NCI-H2029 (cell line): Measurements from ENCODE around the gene NOL4L.

Experiments
- DNase-seq: peaks from one replicate; lab custom pipeline; 2025; lab: John Stamatoyannopoulos, UW

Gene NOL4L

GRCh38 chr20:32444474-32445220, 140.5 kb downstream of the NOL4L start:
- no peak for DNase-seq

GRCh38 chr20:32443386-32443974, 141.7 kb downstream of the NOL4L start:
- DNase-seq, result no peak

GRCh38 chr20:32442630-32443373, 142.3 kb downstream of the NOL4L start:
- DNase-seq, result no peak

- DNase-seq, result no peak
Measured at GRCh38 chr20:32441638-32442037, 143.5 kb downstream of the NOL4L start.

GRCh38 chr20:32440758-32441078, 144.4 kb downstream of the NOL4L start:
- DNase-seq, result no peak

GRCh38 chr20:32440069-32440757, 144.9 kb downstream of the NOL4L start:
- DNase-seq, result no peak

- no peak for DNase-seq
Measured at GRCh38 chr20:32439132-32439829, 145.9 kb downstream of the NOL4L start.

GRCh38 chr20:32438331-32438858, 146.7 kb downstream of the NOL4L start:
- no peak for DNase-seq

GRCh38 chr20:32437391-32438074, 147.6 kb downstream of the NOL4L start:
- no peak for DNase-seq

GRCh38 chr20:32436968-32437367, 148.2 kb downstream of the NOL4L start:
- no peak for DNase-seq

GRCh38 chr20:32436142-32436861, 148.8 kb downstream of the NOL4L start:
- no peak for DNase-seq

- no peak for DNase-seq
Measured at GRCh38 chr20:32435449-32436107, 149.6 kb downstream of the NOL4L start.

- DNase-seq, result no peak
Measured at GRCh38 chr20:32434434-32434833, 150.7 kb downstream of the NOL4L start.

GRCh38 chr20:32433311-32434021, 151.7 kb downstream of the NOL4L start:
- no peak for DNase-seq

GRCh38 chr20:32432277-32432676, 152.9 kb downstream of the NOL4L start:
- peak; percentile 47 for DNase-seq

GRCh38 chr20:32431457-32431856, 153.7 kb downstream of the NOL4L start:
- no peak for DNase-seq

- no peak for DNase-seq
Measured at GRCh38 chr20:32429745-32430360, 155.3 kb downstream of the NOL4L start.

GRCh38 chr20:32429343-32429742, 155.8 kb downstream of the NOL4L start:
- no peak for DNase-seq

- no peak for DNase-seq
Measured at GRCh38 chr20:32427996-32428395, 157.1 kb downstream of the NOL4L start.
